ENCODE results near the gene SMPD2. TPM values are rescaled to one million over a fixed set of nuclear protein-coding genes. Genes with fewer than 3 reads are reported as not detected.
A peak's percentile ranks its signal among the peaks of the same experiment; 100 is the strongest.

Gene SMPD2
- total and polyA plus RNA-seq, 8 donors = 7.1 to 17.0 (median 9.7) TPM

DNA sequence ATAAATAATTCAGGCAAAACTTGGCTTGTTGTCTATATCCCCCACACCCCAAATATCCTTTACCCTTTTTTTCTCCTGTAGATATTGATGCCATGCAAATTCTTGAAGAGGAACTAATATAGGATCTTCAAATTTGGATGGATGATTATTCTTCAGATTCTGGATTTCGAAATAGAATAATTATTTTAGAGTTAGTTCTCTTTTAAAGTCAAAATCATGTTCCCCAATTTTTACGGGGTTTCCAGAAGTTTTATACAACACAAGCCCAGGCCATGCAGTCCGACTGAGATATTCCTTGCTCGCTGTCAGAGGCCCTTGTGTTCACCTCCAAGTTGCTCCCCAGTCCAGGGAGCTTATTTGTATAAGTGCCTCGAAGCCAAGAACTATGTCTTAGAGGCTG, 4.5 kb upstream of the SMPD2 start:
- no peaks in the 10 kb centered on the region for H3K36me3 ChIP-seq
- no peaks in the 10 kb centered on the region for H3K9me3 ChIP-seq
- TF ChIP-seq, protein P1, sequence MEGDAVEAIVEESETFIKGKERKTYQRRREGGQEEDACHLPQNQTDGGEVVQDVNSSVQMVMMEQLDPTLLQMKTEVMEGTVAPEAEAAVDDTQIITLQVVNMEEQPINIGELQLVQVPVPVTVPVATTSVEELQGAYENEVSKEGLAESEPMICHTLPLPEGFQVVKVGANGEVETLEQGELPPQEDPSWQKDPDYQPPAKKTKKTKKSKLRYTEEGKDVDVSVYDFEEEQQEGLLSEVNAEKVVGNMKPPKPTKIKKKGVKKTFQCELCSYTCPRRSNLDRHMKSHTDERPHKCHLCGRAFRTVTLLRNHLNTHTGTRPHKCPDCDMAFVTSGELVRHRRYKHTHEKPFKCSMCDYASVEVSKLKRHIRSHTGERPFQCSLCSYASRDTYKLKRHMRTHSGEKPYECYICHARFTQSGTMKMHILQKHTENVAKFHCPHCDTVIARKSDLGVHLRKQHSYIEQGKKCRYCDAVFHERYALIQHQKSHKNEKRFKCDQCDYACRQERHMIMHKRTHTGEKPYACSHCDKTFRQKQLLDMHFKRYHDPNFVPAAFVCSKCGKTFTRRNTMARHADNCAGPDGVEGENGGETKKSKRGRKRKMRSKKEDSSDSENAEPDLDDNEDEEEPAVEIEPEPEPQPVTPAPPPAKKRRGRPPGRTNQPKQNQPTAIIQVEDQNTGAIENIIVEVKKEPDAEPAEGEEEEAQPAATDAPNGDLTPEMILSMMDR (IDR thresholded peaks at IDR 0.05) = no peak
- H3K27me3 ChIP-seq = no peaks in the 10 kb centered on the region
- H3K4me3 ChIP-seq = no peak overlapping the region
- peaks cover 0 to 7% (median 5%) of the 10 kb centered on the region in 3 donors for H3K4me1 ChIP-seq
- DNase-seq = no peak
- FAIRE-seq = no peak
- intact Hi-C loops (cut with DNase I) = no loop called here
- ATAC-seq = no peak
- WGBS, 2 donors = 86 to 91% methylated on average over 5 of the region's 5 CpGs
- H3K27ac ChIP-seq = no peak overlapping the region

DNA sequence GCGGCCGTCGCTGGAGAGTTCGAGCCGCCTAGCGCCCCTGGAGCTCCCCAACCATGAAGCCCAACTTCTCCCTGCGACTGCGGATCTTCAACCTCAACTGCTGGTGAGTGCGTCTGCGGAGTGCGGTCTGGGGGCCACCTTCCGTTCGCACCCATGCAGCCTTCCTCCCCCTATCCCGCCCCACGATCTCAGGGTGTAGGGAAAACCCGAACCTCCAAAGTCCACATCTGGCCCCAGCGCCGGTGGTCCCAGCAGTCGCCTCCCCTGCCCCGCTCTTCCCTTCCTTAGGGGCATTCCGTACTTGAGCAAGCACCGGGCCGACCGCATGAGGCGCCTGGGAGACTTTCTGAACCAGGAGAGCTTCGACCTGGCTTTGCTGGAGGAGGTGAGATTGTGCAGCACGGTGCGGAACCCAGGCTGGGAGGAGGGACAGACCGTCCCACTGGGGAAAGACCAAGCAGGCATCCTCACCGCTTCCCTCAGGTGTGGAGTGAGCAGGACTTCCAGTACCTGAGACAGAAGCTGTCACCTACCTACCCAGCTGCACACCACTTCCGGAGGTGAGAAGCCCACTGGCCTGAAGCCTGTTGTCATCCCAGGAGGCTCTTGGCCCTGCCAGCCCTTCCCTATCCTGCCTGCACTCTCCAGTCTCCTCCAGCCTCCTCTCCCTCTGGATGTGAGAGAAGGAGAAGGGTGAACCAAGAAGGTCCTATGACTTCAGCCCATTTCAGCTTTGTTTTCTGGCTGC, 719 bp downstream of the SMPD2 start:
- intact Hi-C loops (cut with DNase I) = no loop called here
- Histone ChIP-seq H3K27ac (peak overlapping the region; percentile 71 to 92 (median 86)), H3K4me3 (peak overlapping the region; percentile 50 to 94 (median 86)), H3K27me3 (no peaks in the 10 kb centered on the region), H3K36me3 (no peaks in the 10 kb centered on the region), H3K4me1 (peaks cover 0 to 13% (median 7%) of the 10 kb centered on the region in 3 donors), H3K9me3 (no peaks in the 10 kb centered on the region)
- TF ChIP-seq, protein P1 (IDR thresholded peaks at IDR 0.05) = no peak
- WGBS, 2 donors = 1% methylated on average over 24 to 31 of the region's 31 CpGs
- ATAC-seq = peak; percentile 45 to 68 (median 64)
- peak; percentile 51 to 83 (median 65) for DNase-seq
- FAIRE-seq = no peak

DNA sequence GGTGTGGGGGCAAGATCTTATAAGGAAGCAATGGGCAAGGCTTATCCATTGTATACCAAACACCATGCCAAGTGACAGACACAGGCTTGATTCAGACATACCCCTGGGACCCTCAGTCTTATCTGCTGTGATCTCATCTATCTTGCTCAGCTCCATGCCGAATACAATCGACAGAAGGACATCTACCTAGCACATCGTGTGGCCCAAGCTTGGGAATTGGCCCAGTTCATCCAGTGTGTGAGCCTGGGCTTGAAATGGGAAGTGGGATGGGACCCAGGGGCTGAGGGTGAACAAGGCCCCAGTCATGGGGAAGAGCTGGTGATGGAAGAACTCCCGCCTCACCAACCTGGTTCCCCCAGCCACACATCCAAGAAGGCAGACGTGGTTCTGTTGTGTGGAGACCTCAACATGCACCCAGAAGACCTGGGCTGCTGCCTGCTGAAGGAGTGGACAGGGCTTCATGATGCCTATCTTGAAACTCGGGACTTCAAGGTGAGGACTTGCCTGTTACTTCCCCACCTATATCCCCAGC, 1.9 kb downstream of the SMPD2 start:
- H3K4me1 ChIP-seq = peaks cover 0 to 13% (median 7%) of the 10 kb centered on the region in 3 donors
- no peaks in the 10 kb centered on the region for H3K27me3 ChIP-seq
- H3K36me3 ChIP-seq = no peaks in the 10 kb centered on the region
- H3K27ac ChIP-seq = no peak overlapping the region
- TF ChIP-seq, protein P1 (IDR thresholded peaks at IDR 0.05) = no peak
- no peaks in the 10 kb centered on the region for H3K9me3 ChIP-seq
- DNase-seq (no peak), ATAC-seq (no peak), FAIRE-seq (no peak)
- intact Hi-C loops (cut with DNase I) = no loop called here
- no peak overlapping the region for H3K4me3 ChIP-seq
- WGBS, 2 donors = 88 to 90% methylated on average over 6 of the region's 6 CpGs

DNA sequence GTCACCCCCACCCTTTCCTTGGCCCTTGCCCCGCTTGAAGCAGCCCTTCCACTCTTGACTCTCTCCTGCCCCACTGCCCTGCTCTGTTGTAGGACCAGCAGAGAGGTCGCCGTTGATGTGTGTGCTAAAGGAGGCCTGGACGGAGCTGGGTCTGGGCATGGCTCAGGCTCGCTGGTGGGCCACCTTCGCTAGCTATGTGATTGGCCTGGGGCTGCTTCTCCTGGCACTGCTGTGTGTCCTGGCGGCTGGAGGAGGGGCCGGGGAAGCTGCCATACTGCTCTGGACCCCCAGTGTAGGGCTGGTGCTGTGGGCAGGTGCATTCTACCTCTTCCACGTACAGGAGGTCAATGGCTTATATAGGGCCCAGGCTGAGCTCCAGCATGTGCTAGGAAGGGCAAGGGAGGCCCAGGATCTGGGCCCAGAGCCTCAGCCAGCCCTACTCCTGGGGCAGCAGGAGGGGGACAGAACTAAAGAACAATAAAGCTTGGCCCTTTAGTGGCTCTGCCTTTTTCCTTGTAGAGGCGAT, 3.0 kb downstream of the SMPD2 start:
- FAIRE-seq = no peak
- Histone ChIP-seq H3K4me3 (no peak overlapping the region), H3K27me3 (no peaks in the 10 kb centered on the region), H3K9me3 (no peaks in the 10 kb centered on the region), H3K27ac (no peak overlapping the region), H3K36me3 (no peaks in the 10 kb centered on the region), H3K4me1 (peaks cover 0 to 13% (median 7%) of the 10 kb centered on the region in 3 donors)
- no peak for DNase-seq
- intact Hi-C loops (cut with DNase I) = no loop called here
- ATAC-seq = no peak
- TF ChIP-seq, protein P1 (IDR thresholded peaks at IDR 0.05) = no peak
- WGBS, 2 donors = 92 to 95% methylated on average over 10 of the region's 10 CpGs

DNA sequence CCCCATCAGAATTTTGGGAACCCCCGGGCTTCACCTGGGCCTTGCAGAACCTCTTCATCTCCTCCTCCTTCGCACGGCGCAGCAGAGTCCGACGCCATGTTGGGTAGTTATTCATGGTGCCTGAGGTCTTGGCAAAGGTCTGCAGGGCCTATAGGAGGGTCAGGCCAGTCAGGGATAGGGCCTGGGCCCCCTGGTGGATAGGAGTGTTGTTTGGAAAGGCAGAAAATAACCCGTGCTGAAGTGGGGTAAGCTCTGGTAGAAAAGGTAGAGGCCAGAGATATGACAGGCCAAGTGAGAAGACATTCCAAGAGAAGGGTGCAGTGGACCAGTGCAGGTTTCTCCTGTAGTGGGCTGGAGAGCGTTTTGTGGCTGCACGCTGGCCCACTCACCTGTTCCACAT, 4.9 kb downstream of the SMPD2 start:
- no peak overlapping the region for H3K4me3 ChIP-seq
- no peaks in the 10 kb centered on the region for H3K36me3 ChIP-seq
- H3K27ac ChIP-seq = no peak overlapping the region
- intact Hi-C loops (cut with DNase I) = no loop called here
- WGBS, 2 donors = 89 to 91% methylated on average over 9 of the region's 9 CpGs
- TF ChIP-seq, protein P1 (IDR thresholded peaks at IDR 0.05) = no peak
- DNase-seq (no peak), ATAC-seq (no peak), FAIRE-seq (no peak)
- H3K9me3 ChIP-seq = no peaks in the 10 kb centered on the region
- no peaks in the 10 kb centered on the region for H3K27me3 ChIP-seq
- H3K4me1 ChIP-seq = peaks cover 0 to 8% (median 0%) of the 10 kb centered on the region in 3 donors

Data from pancreas (tissue), 10 donors.